8988T (cell line): Measurements from ENCODE around the gene RASL10B.
"Not testable (repeated sequence)": the region's sequence is repeated elsewhere in the genome, so short reads cannot be mapped to it uniquely, and the experiment has no call there.

Source experiments
- DNase-seq: peaks from one replicate; pipeline ENCODE4 v3.0.0; 2011

Gene RASL10B

GRCh38 chr17:35731239-35731916, at the start of gene RASL10B:
RASL10B (plus strand) TSS chr17:35731639; CDS start chr17:35735185, 3,546 bp downstream.
- peak; percentile 78 for DNase-seq

- no peak for DNase-seq
Observed at GRCh38 chr17:35683591-35683990, 47.8 kb upstream of the RASL10B start.

DNA sequence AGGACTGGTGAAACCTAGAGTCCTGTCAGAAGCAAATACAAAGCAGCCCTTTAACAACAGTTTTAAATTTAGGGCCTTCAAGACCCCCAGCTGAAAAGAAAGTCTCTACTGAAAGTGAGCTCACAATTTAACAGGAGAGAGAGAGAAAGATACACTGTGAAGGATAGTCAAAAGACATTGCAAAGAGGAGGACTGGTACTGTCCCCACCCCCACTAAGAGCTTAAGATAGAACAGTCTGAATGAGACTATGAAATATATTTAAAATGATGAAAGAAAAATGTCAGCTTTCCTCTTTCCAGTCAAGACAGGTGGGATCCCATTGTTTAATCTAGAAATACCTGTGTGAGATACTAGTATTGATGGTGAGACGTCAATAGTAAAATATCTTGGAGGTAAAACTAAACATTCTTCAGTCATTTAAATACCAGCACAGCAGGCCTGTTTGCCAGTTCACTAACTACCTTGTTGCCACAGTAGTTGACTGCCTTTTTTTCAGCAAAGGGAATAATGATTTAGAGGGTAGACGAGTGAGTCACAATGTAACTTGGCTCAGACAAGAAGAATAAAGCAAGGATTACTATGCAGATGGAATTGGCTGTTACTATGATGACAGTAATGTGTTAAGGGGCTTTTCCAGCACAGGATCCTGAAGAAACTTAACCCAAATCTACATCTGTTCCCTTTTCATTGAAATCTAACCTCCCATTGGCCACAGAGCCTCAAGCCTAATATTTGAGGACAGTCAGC, 47.2 kb upstream of the RASL10B start:
- no peak for DNase-seq

DNA sequence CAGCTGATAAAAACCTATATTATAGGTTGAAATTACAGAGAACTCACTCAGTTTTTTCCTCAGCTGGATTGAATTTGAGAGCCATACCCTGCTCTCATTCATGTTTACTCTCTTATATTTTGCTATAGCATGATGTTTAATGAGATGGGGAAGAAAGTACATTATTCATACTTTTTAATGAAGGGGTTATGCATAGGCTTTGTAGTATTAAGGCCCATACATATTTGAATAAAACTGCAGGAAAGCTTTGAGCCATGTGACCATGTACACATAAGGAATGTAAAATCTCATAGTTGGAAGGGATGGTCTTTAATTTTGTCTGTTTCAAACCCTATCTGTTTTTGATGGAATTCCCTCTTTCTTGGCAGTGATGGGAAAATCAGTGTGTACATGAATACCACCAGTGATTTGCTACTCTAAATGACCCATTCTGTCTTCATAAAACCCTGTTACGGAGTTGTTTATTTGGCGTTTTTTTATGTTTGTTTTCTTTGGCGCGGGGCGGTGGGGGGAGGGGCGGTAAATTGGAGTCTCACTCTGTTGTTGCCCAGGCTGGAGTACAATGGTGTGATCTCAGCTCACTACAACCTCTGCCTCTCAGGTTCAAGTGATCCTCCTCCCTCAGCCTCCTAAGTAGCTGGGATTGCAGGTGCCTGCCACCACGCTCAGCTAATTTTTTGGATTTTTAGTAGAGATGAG, 38.8 kb upstream of the RASL10B start:
- no peak for DNase-seq

- DNase-seq: no peak
Observed at GRCh38 chr17:35693662-35694061, 37.8 kb upstream of the RASL10B start.

DNA sequence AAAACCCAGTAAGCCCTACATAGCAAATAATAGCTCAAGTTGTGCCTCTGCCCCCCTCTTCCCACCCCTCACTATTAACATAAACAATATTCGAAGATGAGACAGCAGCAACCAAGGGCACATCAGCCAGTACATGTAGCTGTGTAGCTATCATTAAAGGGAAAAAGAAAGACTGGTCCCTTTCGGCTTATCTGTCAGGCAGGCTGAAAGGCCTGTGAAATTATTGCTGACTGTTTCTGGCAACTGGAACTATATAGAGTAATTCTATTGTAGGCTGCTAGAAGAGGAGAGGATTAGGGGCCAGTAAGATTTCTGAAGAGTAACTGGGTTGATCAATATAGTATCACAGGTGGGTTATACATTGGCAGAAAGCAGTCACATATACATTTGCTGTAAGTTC, 36.5 kb upstream of the RASL10B start:
- DNase-seq: no peak

GRCh38 chr17:35695613-35696012, 35.8 kb upstream of the RASL10B start:
- no peak for DNase-seq

- DNase-seq: no peak
Observed at GRCh38 chr17:35698800-35699199, 32.6 kb upstream of the RASL10B start.

GRCh38 chr17:35700150-35700549, 31.3 kb upstream of the RASL10B start:
- no peak for DNase-seq

GRCh38 chr17:35701491-35701890, 29.9 kb upstream of the RASL10B start:
- DNase-seq: no peak

DNA sequence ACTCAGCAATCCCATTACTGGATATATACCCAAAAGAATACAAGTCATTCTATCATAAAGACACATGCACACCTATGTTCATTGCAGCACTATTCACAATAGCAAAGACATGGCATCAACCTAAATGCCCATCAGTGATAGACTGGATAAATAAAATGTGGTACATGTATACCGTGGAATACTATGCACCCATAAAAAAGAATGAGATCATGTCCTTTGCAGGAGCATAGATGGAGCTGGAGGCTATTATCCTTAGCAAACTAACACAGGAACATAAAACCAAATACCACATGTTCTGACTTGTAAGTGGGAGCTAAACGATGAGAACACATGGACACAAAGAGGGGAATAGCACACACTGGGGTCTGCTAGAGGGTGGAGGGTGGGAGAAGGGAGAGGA, 28.1 kb upstream of the RASL10B start:
- not testable (repeated sequence) for DNase-seq

- DNase-seq: no peak
Observed at GRCh38 chr17:35705230-35705629, 26.2 kb upstream of the RASL10B start.

- no peak for DNase-seq
Observed at GRCh38 chr17:35705705-35706104, 25.7 kb upstream of the RASL10B start.

- DNase-seq: no peak
Observed at GRCh38 chr17:35708149-35708548, 23.3 kb upstream of the RASL10B start.

DNA sequence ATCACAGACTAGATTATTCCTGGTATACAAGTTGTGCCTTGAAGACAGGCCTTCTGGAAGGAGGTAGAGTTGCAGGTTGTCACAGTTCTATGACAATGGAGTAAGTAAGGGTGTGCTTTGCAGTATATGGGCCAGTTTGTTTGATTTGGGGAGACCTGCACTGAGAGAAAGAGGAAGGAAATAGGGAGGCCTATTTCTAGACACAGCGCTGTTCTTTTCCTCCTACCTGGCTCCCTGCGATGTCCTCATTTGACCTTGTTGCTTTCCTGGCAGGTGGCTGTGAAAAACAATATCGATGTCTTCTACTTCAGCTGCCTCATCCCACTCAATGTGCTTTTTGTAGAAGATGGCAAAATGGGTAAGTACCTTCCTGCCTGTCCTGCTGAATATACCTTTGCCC, 22.5 kb upstream of the RASL10B start:
- DNase-seq: no peak

GRCh38 chr17:35709874-35710273, 21.6 kb upstream of the RASL10B start:
- no peak for DNase-seq

- DNase-seq: no peak
Observed at GRCh38 chr17:35710950-35711349, 20.5 kb upstream of the RASL10B start.

GRCh38 chr17:35713069-35713728, 18.2 kb upstream of the RASL10B start:
- DNase-seq: no peak

- no peak for DNase-seq
Observed at GRCh38 chr17:35714988-35715387, 16.5 kb upstream of the RASL10B start.

GRCh38 chr17:35715416-35715815, 16.0 kb upstream of the RASL10B start:
- DNase-seq: no peak

DNA sequence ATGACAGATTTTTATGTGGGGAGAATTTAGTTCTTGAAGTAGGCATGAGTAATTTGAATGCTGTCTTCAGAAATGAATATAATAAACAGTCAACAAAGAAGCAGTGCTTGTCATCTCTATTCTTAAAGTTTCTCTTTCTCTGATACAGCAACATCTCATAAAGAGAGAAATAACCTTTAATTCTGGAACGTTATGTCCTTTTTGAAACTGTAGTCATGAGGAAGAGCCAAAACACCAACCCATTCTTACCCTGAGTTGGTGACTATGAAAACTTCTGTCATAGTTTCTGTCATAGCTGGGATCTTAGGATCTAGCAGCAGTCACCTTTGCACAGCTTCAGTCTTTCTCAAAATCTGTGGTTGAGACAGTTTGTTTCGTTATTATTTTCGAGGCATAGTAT, 15.3 kb upstream of the RASL10B start:
- DNase-seq: no peak

DNA sequence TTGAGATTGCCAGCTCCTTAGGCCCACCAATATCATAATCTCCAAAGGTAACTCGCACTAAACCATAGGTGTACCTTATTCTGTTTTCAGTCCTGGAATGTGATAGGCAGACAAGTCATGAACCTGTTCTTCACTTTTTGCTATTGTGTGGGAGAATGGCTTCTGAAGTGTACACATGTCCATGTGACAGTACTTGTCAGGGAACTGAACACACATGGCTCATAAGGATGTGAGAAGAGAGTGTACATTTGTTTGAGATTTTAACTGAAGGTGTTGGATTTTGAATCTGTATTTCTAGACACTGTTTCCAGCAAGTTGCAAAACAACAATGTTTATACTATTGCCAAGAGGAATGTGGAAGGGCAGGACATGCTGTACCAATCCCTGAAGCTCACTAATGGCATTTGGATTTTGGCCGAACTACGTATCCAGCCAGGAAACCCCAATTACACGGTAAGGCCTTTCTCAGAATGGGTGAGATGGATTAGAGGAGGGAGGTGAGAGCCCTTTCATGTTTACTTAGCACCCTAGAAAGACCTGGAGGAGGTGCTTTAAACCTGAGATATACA, 14.5 kb upstream of the RASL10B start:
- DNase-seq: no peak

DNA sequence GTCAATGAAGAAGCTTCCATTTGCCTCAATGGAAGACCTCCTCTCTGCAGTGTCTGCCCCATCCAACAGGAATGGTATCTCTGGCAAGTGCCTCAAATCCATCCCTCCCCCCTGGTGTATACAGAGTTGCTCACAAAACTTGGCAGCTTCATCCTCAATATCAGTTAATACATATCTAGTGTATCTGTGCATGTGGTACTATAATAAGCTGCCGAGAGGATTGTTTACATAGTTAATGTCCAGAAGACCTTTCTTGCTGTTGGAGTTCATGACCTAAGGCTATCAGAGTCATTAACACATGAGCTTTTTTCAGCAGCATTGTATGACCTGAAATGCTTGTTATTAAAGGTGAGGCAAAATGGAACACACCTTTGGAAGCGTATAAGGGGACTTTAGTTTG, 14.0 kb upstream of the RASL10B start:
- no peak for DNase-seq
